Activated CD4-positive, alpha-beta T cell treated with anti-CD3 and anti-CD28 coated beads for 4 hours (primary cell): Measurements from ENCODE around the gene TEX50.
"Not testable (repeated sequence)": the region's sequence is repeated elsewhere in the genome, so short reads cannot be mapped to it uniquely, and the experiment has no call there.

Experiments
- DNase-seq, 2 donors: peaks; one replicate each; pipeline ENCODE4 v3.0.0-alpha.2; 2020

Gene TEX50, protein sequence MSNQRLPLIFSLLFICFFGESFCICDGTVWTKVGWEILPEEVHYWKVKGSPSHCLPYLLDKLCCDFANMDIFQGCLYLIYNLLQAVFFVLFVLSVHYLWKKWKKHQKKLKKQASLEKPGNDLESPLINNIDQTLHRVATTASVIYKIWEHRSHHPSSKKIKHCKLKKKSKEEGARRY

DNA sequence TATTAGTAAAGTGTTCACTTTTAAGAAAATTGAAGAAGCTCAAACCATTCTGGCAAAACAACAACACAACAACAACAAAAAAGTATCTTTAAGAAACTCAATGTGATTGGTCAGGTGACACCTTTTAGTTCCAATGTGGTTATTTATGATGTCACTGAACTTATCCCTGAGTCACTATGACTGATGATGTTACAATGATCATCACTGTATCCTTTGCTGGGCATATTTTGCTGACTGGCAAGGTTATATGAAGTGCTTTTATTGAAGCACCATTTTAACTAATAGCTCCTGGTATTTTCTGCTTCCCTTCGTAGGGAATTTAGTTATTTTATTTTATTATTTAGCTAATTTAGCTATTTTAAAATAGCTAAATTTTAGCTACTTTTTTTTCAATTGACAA is at the start of gene TEX50:
TSS of gene TEX50 (plus strand) at position 223 of the 400 bp plus-strand sequence. CDS start 184 bp downstream, outside the sequence.
- DNase-seq = no peak

DNA sequence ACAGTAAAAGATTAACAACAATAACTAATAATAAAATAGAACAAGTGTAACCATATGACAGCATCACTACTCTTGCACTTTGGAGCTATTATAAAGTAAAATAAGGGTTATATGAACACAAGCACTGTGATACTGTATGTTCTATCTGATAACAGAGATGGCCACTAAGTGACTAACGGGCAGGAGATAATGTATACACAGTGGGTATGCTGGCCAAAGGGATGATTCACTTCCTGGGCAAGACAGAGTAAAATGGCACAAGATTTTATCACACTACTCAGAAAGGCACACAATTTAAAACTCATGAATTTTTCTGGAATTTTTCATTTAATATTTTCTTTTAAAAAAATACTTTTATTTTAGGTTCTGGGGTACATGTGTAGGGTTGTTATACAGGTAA is 44.6 kb upstream of the TEX50 start:
- no peak for DNase-seq

DNA sequence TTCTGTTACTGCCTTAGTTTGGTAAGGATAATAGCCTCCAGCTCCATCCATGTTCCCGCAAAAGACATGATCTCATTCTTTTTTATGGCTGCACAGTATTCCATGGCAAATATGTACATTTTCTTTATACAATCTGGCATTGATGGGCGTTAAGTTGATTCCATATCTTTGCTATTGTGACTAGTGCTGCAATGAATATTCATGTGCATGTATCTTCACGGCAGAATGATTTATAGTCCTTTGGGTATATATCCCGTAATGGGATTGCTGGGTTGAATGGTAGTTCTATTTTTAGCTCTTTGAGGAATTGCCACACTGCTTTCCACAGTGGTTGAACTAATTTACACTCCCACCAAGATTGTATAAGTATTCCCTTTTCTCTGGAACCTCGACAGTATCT is 44.0 kb upstream of the TEX50 start:
- DNase-seq = not testable (repeated sequence)

DNA sequence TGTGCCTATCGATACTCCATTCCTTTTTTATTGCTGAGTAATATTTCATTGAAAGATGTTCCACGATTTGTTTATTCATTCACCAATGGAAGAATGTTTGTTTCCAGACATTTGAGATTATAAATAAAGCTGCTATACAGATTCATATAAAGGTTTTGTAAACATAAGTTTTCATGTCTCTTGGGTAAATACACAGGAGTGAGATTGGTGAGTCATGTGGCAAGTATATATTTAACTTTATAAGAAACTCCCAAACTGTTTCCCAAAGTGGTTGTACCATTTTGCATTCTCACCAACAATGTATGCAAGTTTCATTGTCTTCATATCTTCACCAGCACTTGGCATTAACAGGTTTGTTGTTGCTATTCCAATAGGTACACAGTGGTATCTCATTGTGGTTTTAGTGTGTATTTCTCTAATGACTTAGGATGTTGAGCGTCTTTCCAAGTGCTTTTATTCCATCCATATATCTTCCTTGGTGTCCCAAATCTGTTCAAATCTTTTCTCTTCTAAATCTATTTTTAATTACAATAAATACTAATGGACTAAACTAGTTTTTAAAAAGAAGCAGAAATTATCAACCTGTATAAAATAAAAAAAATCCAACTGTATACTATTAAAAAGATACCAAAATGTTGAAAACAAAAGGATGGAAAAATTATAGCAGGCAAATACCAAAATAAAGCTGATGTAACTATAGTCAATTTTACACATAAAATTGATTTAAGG is 38.9 kb upstream of the TEX50 start:
- no peak for DNase-seq

DNA sequence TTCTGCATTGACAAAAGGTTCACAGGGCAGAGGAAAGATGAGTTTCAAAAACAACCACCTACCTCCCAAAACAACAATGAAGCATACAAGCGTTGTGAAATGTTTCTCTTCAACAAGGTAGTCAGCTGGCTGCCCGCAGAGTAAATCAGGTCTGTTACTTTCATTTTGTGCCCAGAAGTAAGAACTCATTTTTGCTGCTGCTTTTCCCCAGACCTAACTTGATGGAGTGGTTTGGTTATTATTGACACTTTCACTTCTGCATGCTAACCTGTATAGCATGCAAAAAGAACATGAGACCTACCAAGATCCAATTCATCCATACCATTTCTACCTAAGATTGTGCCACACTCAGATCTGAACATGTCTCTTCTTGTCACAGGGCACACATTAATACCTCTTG is 33.5 kb upstream of the TEX50 start:
- DNase-seq = no peak

DNA sequence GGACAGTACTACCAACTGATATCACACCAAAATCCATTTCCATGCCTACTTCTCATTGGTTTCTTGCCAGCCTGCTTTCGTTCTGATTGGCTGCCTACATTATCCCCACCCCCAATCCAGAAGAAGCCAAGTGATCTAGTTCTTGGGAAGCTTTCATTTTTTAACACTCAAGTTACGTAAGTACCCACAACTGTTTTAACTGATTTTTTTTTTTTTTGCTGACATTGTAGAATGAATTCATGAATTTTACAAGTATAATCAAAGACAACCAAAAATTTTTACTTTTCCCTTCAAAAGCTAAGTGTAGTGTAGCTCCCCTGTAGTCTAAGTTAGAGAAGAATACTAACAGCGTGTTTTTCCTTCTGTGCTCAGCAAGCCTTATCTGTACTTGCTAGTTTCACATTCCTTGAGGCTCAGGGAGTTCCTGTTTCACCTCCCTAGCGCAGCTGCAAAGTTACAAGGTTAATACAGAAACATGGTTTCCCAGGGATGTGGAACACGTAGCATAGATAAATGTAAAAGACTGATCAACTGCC is 32.0 kb upstream of the TEX50 start, which contains the start of gene SLC9C2:
TSS of gene SLC9C2 (minus strand) at position 17 of the 536 bp plus-strand sequence. CDS start 1,296 bp downstream, outside the sequence.
- DNase-seq = no peak

DNA sequence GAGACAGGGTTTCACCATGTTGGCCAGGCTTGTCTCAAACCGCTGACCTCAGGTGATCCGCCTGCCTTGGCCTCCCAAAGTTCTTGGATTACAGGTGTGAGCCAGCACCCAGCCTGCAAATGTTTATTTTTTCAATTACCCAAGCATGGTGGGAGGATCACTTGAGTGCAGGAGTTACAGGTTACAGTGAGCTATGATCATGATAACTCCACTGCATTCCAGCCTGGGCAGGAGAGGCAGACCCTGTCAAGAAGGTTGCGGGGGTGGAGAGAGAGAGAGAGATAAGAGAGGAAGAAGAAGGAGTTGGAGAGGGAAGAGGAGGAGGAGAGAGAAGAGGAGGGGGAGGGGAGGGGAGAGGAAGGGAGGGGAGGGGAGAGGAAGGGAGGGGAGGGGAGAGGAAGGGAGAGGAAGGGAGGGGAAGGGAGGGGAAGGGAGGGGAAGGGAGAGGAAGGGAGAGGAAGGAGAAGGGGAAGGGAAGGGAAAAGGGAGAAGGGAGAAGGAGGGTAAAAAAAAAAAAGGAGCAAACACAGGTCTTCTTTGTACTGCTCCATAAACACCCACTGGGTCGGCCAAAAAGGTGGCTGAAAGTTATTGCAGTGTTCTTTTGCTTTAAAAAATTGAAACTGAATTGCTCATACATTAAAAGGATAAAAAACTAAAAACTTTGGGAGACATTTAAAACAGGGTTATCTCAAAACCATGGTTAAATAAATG is 26.5 kb upstream of the TEX50 start:
- no peak for DNase-seq

DNA sequence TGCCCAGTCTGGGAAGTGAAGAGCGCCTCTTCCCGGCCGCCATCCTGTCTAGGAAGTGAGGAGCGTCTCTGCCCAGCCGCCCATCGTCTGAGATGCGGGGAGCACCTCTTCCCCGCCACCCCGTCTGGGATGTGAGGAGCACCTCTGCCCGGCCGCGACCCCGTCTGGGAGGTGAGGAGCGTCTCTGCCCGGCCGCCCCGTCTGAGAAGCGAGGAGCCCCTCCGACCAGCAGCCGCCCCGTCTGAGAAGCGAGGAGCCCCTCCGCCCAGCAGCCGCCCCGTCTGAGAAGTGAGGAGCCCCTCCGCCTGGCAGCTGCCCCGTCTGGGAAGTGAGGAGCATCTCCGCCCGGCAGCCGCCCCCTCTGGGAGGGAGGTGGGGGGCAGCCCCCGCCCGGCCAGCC is 22.1 kb upstream of the TEX50 start:
- not testable (repeated sequence) for DNase-seq

DNA sequence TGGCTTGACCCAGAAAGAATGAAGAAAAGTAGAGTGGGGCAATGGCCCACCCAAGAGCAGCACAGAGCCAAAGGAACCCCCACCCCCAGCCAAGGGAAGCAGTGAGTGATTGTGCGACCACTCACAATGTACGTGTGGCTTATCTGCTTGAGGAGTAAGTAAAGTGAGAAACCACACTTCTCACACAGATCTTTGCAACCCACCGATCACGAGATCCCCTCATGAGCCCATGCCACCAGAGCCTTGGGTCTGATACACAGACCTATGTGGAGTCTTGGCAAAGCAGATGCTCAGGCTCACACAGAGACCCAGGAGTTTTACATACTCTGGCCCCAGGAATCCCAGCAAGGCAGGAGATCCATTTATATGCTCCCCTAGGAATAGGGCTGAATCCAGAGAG is 18.3 kb upstream of the TEX50 start:
- DNase-seq = no peak

DNA sequence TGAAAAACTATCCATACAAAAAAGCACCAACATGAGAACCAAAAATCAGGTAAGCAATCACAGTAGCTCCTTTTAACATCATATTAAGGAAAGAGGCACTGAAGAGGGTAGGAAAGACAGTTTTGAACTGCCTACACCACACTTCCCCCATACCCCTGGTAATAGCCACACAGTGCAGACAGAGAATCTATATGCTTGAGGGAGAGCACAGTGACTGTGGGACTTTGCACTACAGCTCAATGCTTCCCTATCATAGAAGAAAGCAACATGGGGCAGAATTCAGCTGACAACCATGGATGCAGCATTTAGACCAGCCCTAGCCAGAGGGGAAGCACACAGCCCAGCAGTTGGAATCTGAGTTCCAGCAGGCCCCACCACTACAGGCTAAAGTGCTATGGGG is 7.9 kb upstream of the TEX50 start:
- no peak for DNase-seq

DNA sequence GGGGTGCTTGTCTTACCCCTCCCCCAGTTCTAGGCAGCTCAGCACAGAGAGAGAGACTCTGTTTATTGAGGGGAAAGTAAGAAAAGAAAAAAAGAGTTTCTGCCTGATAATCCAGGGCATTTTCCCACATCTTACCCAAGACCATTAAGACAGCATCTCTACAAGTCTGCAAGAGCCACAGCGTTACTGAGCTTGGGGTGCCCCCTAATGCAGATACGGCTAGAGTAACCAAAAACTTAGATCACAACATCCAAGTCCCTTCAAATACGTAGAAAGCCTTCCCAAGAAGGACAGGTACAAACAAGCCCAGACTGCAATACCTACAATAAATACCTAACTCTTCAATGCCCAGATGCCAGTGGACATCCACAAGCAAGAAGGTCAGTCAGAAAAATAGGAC is 6.2 kb upstream of the TEX50 start:
- DNase-seq = no peak

DNA sequence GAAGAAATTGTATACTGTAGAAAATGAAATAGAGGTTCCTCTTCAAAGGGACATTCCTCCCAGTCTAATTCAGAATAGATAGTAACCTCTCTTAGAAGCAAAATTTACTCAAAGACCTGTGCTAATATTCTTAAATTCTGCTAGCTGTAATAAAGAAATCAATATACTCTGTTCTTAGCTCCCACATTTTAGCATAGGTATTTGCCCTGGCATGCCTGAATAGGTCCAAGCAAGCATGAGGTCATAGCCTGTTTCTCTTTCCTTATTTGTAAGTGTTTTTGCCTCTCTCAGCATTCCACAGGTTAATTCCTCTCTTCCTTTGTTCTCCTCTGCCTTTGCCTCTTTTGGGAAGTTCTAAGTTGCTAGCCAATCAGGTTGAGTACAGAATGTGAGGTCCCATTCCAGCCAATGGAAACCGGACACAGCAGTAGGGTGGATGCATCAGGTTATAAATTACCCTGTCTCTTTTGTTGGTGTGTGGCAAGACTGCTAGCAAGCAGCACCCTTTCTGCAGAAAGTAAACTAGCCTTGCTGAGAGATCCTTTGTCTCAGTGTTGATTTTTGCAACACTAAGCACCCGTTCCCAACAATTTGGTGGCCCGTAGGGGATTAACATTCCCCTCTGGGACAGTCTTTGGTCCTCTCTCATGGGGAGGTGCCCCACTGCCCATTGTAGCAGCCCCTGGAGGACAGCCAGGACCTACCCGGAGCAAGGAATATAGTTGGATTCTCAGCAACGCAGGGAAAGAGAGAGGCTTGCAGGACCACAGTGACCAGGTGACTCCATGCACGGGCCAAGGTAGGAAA is 2.3 kb downstream of the TEX50 start:
- not testable (repeated sequence) for DNase-seq

DNA sequence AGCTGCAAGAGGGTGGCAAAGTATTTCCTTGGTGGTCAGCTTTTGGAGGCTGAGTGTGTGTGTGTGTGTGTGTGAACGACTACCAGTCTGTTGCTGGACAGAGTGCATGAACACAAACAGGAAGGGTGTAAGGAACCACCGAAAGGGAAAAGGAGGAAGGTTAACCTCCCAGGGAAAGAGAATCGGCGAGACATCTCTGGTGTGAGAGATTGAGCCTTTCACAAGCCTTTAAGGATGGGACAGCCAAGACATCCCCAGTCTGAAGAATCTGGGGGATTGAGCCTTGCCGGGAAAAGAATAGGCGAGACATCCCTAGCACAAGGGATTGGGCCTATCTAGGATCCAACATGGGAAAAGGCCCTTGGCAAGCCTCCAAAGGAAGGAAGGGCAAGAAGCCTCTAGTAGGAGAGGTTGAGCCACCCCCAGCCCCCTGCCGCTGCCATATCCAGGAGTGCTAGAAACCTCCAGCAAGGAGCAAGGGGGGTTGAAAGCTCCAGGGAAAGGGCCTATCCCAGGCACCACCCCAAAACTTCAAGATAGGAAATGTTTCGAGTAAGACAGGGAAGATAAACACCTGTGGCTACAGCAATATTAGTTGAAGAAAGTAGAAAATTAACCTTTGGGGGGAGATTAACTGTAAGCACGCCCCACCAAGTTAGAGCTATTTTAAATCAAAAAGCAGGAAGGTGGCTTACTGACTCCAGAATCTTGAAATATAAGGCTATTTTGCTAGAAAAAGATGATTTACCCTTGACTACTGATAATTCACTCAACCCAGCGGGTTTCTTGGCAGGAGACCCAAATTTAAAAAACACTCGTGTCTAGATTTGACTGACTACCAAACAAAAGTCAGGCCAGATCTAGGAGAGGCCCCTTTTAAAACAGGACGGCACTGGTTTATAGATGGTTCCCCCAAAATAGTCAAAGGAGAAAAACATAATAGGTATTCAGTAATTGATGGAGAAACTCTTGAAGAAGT is 3.2 kb downstream of the TEX50 start:
- no peak for DNase-seq

DNA sequence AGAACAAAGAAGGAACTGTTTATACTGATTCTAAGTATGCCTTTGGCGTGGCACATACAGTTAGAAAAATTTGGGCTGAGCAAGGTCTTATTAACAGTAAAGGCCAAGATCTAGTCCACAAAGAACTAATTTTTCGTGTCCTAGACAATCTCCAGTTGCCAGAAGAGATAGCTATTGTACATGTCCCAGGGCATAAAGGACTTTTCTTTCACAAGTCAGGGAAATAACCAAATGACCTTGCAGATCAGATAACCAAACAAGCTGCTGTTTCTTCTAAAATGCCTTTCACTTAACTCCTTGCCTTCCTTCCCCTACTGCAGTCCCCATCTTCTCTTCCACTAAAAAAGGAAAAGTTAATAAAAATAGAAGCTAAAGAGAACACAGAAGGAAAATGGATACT is 4.0 kb downstream of the TEX50 start:
- DNase-seq = no peak

DNA sequence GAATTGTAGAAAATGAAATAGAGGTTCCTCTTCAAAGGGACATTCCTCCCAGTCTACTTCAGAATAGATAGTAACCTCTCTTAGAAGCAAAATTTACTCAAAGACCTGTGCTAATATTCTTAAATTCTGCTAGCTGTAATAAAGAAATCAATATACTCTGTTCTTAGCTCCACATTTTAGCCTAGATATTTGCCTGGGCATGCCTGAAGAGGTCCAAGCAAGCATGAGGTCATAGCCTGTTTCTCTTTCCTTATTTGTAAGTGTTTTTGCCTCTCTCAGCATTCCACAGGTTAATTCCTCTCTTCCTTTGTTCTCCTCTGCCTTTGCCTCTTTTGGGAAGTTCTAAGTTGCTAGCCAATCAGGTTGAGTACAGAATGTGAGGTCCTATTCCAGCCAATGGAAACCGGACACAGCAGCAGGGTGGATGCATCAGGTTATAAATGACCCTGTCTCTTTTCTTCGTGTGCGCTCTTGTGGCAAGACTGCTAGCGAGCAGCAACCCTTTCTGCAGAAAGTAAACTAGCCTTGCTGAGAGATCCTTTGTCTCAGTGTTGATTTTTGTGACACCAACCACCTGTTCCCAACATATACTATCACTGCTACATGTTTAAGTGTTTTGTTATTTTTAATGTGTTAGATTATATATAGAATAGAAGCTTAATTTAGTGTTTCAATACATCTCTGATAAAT is 7.5 kb downstream of the TEX50 start:
- not testable (repeated sequence) for DNase-seq

DNA sequence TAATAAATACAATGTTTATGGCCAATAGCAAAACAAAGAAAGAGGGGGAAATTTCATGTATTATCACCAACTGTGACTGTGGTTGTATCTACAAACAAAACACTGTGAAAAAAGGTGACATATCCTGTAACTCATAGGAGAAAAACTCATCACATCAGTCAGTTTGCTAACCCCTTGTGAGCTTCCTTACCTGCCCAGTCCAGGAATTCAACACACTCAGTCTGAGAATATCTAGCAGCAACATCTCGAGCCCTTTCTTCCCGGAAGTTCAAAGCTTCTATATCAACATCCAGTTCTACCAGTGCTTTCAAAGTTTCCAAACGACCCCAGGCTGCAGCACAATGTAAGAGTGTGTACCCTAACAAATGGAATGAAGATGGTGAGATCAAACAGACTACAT is 11.5 kb downstream of the TEX50 start:
- no peak for DNase-seq

DNA sequence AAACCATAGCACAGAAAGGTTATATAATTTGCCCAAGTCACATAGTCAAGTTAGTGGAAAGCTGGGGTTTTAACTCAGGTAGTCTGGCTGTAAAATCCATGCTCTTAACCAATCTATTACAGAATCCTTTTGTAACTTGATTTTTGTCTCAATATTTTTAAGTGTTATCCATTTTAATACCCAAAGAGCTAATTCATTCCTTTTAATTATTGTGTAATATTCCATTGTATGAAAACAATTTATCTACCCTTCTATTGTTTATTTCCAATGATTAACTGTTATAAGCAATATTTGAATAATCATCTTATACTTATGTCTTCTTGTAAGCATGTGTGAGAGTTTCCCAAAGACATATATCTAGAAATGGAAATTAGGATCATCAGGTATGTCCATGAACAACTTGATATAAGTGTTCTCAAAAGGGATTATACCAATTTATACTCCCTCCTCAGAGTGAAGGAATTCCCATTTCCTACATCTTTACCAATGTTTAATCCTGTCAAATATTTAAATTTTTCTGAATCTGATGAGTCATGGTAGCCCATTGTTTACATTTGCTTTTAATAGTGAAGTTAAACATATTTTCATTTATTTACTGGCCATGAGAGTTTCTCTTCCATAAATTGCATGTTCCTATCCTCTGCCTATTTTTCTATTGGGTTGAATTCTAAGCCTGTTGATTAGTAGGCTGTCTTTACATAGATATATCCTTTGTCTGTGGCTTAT is 13.9 kb downstream of the TEX50 start:
- no peak for DNase-seq

DNA sequence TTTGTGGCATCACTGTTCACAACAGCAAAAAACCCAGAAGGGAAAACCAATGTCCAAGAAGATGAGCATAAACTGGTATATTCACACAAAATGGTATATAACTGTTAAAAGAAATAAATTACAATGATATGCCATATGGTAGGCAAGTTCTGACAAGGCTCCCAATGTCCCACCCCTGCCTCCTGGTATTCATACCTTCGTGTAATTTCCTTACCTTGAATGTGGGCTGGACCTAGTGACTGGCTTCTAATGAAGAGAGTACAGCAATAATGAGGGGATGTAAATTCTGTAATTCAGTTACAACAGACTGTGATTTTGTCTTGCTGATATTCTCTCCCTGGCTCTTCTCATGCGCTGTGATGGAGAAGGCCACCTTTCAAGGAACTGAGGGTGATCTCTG is 25.2 kb downstream of the TEX50 start:
- no peak for DNase-seq

DNA sequence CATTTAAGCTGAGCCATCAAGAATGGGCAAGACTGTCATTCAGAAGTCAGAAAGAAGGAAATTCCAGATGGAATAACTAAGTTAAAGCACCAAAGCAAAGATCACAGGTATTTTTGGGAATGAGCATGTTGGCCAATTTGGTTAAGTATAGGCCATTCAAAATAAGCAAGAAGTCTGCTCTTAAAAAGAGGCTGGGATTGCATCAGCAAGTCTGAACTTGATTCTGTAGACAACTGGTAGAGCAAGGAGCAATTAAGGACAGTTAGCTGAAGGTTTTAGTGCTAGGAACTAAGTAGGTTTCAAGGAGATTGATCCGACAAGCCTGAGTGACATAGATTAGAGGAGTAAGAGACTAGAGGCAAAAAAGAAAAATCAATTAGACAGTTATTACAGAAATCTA is 26.1 kb downstream of the TEX50 start:
- no peak for DNase-seq

DNA sequence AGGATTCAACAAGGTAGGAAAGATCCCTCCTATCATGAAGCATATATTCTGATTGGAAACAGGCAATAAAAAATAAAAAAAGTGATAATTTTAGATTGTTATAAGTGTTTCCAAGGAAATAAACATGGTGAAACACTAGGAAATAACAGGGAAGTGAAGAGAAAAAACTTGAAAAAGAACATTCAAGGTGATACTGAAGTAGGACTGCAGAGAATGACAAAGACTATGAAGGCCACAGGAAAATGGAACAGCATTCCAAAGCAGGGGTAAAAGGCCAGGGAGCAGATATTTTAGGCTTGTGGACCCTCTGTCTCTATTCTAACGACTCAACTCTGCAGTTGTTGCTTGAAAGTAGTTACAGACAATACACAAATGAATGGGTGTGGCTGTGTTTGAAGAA is 26.6 kb downstream of the TEX50 start:
- no peak for DNase-seq
